Testis (tissue), 3 donors: Measurements from ENCODE around the gene GPR152. TPM values are rescaled to one million over a fixed set of nuclear protein-coding genes. Genes with fewer than 3 reads are reported as not detected.

ENCODE experiments used
- DNase-seq: peaks from one replicate; pipeline ENCODE4 v3.0.0-alpha.2; 2019
- H3K27ac ChIP-seq, 2 donors: fragments of 200-600 bp; sonication (generic); one replicate each; pipeline ENCODE4 v1.5.1; 2019
- H3K27me3 ChIP-seq: fragments of 200-600 bp; sonication (generic); one replicate; pipeline ENCODE4 v1.5.1; 2019
- H3K36me3 ChIP-seq: fragments of 200-600 bp; sonication (generic); one replicate; pipeline ENCODE4 v1.5.1; 2017; ENCODE audit warnings: low read depth; ENCODE audit errors: missing control alignments
- H3K4me1 ChIP-seq: fragments of 200-600 bp; sonication (generic); one replicate; pipeline ENCODE4 v1.5.1; 2019
- H3K4me3 ChIP-seq, 2 donors: fragments of 200-600 bp; sonication (generic); one replicate each; pipeline ENCODE4 v1.5.1; 2017 to 2019
- H3K9me3 ChIP-seq: fragments of 200-600 bp; sonication (generic); one replicate; pipeline ENCODE4 v1.5.1; 2017
- POLR2A ChIP-seq: fragments of 450-650 bp; IDR thresholded peaks from one replicate; pipeline ENCODE4 v1.6.1; 2017; ENCODE audit warnings: antibody characterized with exemption, mild to moderate bottlenecking, moderate library complexity
- WGBS, 2 donors: methylation state at CpG; one replicate each; pipeline ENCODE4 v1.1.5; 2018; 5-methylcytosine and 5-hydroxymethylcytosine counted together
- intact Hi-C: fragments of 100-400 bp; cut with DNase I; formaldehyde crosslinking; loops from one replicate; pipeline ENCODE4 v1.15.1; 2023; ENCODE audit warnings: low total_unique reads
- polyA plus RNA-seq: library from polyadenylated mRNA; stranded (reverse); fragments of 350-450 nt; fragmentation: Illumina TruSeq; extraction: RNeasy Lipid Tissue Mini Kit (QIAGEN cat#74804); gene quantifications from one replicate; pipeline ENCODE4 v1.2.3, GENCODE V29; 2014; ENCODE audit warnings: low read depth, low replicate concordance; ENCODE audit not compliant: insufficient read depth
- total RNA-seq, 2 donors: library from RNA; depleted of rRNA; stranded (reverse); fragments of >200 nt; gene quantifications; one replicate each; pipeline ENCODE4 v1.2.3, GENCODE V29; 2016
- TF ChIP-seq, protein P1 (sequence below), 3 experiments: fragments of 450-650 bp in 2 of 3; fragments of 200-600 bp in 1 of 3; sonication (generic) in 1 of 3; IDR thresholded peaks; one replicate each; pipeline ENCODE4 v1.5.1; 2016 to 2019; ENCODE audit warnings: antibody characterized with exemption in 3 of 3, mild to moderate bottlenecking in 2 of 3, moderate library complexity in 1 of 3

Gene GPR152
- total and polyA plus RNA-seq, 3 donors from 2014 or later: not detected

DNA sequence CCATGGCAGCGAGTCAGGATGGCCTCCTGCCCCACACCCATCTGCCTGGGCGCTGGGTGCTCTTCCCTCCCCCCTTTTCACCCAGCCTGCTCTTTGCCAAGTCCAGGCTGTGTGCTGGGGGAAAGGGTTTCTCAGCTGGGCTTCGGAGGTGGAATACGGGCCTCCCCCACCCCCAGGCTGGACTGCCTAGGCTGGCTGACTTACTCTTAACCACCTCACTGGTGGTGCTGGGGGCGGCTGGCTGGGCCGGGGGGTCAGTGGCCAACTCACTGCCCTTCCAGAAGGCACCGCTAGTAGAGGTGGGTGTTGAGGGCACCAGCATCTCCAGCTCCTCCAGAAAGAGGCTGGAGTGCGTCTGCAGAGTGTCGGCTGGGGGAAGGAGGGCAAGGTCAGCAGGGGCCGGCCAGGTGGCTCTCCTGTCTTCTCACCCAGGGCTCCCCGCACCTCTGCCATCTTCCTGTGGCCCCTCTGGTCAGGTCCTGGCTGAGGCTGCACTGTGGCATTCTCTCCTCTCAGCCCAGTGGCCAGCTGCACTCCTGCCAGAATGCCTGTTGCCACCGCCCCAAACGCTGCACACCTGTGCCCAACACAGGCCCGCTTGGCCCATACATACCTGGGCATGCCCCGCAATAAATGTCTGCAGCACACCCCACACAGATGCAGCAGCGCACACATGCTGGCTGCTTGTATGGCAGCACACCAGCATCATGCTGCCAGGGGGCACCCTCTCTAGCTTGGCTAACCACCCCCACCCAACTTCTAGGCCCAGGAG lies 42.9 kb upstream of the GPR152 start:
- DNase-seq: no peak
- no peaks in the 10 kb centered on the region for H3K9me3 ChIP-seq
- no peaks in the 10 kb centered on the region for H3K4me1 ChIP-seq
- H3K36me3 ChIP-seq: no peaks in the 10 kb centered on the region
- no peak overlapping the region for H3K27ac ChIP-seq
- TF ChIP-seq, protein P1, sequence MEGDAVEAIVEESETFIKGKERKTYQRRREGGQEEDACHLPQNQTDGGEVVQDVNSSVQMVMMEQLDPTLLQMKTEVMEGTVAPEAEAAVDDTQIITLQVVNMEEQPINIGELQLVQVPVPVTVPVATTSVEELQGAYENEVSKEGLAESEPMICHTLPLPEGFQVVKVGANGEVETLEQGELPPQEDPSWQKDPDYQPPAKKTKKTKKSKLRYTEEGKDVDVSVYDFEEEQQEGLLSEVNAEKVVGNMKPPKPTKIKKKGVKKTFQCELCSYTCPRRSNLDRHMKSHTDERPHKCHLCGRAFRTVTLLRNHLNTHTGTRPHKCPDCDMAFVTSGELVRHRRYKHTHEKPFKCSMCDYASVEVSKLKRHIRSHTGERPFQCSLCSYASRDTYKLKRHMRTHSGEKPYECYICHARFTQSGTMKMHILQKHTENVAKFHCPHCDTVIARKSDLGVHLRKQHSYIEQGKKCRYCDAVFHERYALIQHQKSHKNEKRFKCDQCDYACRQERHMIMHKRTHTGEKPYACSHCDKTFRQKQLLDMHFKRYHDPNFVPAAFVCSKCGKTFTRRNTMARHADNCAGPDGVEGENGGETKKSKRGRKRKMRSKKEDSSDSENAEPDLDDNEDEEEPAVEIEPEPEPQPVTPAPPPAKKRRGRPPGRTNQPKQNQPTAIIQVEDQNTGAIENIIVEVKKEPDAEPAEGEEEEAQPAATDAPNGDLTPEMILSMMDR (IDR thresholded peaks at IDR 0.05): no peak
- TF ChIP-seq POLR2A: no peak
- H3K27me3 ChIP-seq: no peaks in the 10 kb centered on the region
- intact Hi-C loops: no loop called here
- 87% methylated on average over 6 to 16 of the region's 16 CpGs for WGBS, 2 donors
- H3K4me3 ChIP-seq: no peak overlapping the region

GRCh38 chr11:67494371-67495233 lies 42.1 kb upstream of the GPR152 start:
- Histone ChIP-seq H3K36me3 (no peaks in the 10 kb centered on the region), H3K9me3 (no peaks in the 10 kb centered on the region), H3K4me1 (no peaks in the 10 kb centered on the region), H3K27me3 (no peaks in the 10 kb centered on the region), H3K27ac (no peak overlapping the region), H3K4me3 (no peak overlapping the region)
- DNase-seq: no peak
- TF ChIP-seq, protein P1 (IDR thresholded peaks at IDR 0.05): no peak
- TF ChIP-seq POLR2A: no peak
- WGBS, 2 donors: 59 to 83% methylated on average over 44 to 59 of the region's 59 CpGs
- intact Hi-C loops: no loop called here

DNA sequence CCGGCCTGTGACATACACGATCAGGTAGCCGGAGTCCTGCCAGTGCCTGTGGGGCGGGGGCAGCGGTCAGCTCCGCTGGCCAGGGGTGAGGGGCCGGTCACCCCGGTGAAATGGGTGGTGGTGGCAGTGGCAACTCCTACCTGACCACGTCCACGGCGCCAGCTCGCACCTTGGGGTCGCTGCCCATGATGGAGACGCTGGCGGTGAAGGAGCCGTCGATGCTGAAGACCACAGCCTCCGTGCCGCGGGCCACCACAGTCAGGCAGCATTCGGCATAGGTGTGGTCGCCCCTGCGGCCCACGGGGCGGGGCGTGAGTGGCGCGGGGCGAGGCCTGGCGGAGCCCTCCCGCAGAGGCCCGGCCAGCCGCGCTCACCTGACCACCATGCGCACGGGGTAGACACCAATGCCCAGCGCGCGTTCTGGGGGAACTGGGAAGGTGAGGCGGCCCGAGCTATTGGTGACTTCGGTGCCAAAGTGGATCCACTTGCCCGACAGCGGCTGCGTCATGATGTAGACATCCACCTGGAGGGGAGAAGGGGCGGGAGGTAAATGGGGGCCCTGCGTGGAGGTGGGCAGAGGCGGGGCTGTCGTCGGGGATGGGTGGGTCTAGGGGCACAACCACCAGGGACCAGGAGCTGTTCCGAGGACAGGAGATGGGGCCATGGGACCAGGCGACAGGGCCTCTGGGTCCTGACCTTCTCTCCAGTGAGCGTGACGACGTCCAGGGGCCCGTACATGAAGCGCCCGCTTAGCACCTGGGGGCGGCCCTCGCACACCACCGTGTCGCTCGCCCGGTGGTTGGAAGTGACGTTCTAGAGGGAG lies 41.2 kb upstream of the GPR152 start:
- Histone ChIP-seq H3K36me3 (no peaks in the 10 kb centered on the region), H3K27me3 (no peaks in the 10 kb centered on the region), H3K27ac (no peak overlapping the region), H3K9me3 (no peaks in the 10 kb centered on the region), H3K4me3 (peak overlapping the region in 1 of 2 donors; percentile 7), H3K4me1 (no peaks in the 10 kb centered on the region)
- 70 to 75% methylated on average over 29 to 65 of the region's 65 CpGs for WGBS, 2 donors
- TF ChIP-seq, protein P1 (IDR thresholded peaks at IDR 0.05): no peak
- no peak for TF ChIP-seq POLR2A
- intact Hi-C loops: no loop called here
- DNase-seq: no peak

DNA sequence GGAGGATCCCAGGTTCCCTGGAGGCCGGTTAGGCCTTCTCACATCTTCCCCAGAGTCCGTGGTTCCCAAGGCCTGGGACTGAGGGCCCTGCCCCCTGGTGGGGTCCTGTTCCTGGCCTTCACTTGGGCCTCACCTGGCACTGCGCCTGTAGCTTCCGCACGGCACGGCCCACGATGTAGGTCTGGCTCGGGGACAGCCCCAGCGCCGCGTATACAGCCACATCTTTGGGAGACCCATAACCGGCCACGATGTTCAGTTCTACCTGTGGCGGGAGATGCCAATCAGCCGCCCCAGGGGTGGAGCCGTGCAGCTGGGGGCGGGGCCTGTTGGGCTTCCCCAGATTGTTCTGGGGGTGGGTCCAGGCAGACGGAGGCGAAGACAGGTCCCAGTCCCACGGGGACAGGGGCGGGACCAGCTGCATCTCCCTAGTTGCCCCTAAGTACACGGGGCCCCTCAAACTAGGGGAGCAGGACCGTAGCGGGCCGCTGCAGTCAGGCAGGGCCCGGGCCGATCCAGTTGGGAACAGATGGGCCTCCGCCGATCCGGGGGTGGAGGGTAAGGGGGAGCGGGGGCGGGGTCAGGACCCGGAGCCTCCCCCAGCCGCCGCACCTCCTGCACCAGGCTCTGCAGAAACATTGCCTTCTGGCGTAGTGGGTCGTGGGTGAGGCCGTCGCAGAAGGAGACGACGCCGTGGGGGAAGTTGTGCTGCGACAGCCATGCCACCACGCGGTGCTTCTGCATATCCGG lies 40.4 kb upstream of the GPR152 start:
- no peaks in the 10 kb centered on the region for H3K9me3 ChIP-seq
- TF ChIP-seq, protein P1 (IDR thresholded peaks at IDR 0.05): no peak
- TF ChIP-seq POLR2A: no peak
- intact Hi-C loops: no loop called here
- DNase-seq: peak; percentile 29
- 69 to 79% methylated on average over 6 to 46 of the region's 46 CpGs for WGBS, 2 donors
- no peaks in the 10 kb centered on the region for H3K4me1 ChIP-seq
- no peaks in the 10 kb centered on the region for H3K27me3 ChIP-seq
- H3K27ac ChIP-seq: no peak overlapping the region
- peak overlapping the region in 1 of 2 donors; percentile 7 for H3K4me3 ChIP-seq
- no peaks in the 10 kb centered on the region for H3K36me3 ChIP-seq
